Sigmoid colon (tissue), 7 donors: ENCODE results near the gene TNFRSF13B. TPM values are rescaled to one million over a fixed set of nuclear protein-coding genes. Genes with fewer than 3 reads are reported as not detected.
A peak's percentile ranks its signal among the peaks of the same experiment; 100 is the strongest.

Experiments used
- DNase-seq: peaks from one replicate; pipeline ENCODE4 v3.0.0-alpha.2; 2019
- H3K27ac ChIP-seq, 4 donors: fragments of 200-600 bp; sonication (generic); one replicate each; pipeline ENCODE4 v1.5.1; 2016 to 2019; ENCODE audit warnings: mild to moderate bottlenecking in 1 of 4
- H3K27me3 ChIP-seq, 3 donors: fragments of 200-600 bp; sonication (generic); one replicate each; pipeline ENCODE4 v1.5.1; 2019; ENCODE audit warnings: mild to moderate bottlenecking in 1 of 3
- H3K36me3 ChIP-seq, 4 donors: fragments of 200-600 bp; sonication (generic); one replicate each; pipeline ENCODE4 v1.5.1; 2016 to 2019
- H3K4me1 ChIP-seq, 4 donors: fragments of 200-600 bp; sonication (generic); one replicate each; pipeline ENCODE4 v1.5.1; 2017 to 2019
- H3K4me3 ChIP-seq, 4 donors: fragments of 200-600 bp; sonication (generic); one replicate each; pipeline ENCODE4 v1.5.1; 2017 to 2019; ENCODE audit warnings: mild to moderate bottlenecking in 2 of 4, moderate library complexity in 1 of 4
- H3K9me3 ChIP-seq, 4 donors: fragments of 200-600 bp in 3 of 4; sonication (generic) in 3 of 4; one replicate each; pipeline versions ENCODE4 v1.5.1 to v1.6.1; 2013 to 2019
- CTCF ChIP-seq, 4 experiments: fragments of 450-650 bp in 3 of 4; fragments of 200-600 bp in 1 of 4; IDR thresholded peaks; one replicate each; pipeline ENCODE4 v1.5.1; 2016 to 2019; ENCODE audit warnings: antibody characterized with exemption in 4 of 4, mild to moderate bottlenecking in 3 of 4, moderate library complexity in 2 of 4
- EP300 ChIP-seq, 4 donors: sonication (generic); formaldehyde crosslinking; IDR thresholded peaks; one replicate each; pipeline ENCODE4 v1.6.1; 2017; ENCODE audit warnings: antibody characterized with exemption in 4 of 4
- POLR2A ChIP-seq, 2 donors: fragments of 450-650 bp; IDR thresholded peaks; one replicate each; pipeline ENCODE4 v1.6.1; 2016; ENCODE audit warnings: antibody characterized with exemption in 2 of 2, mild to moderate bottlenecking in 2 of 2, moderate library complexity in 2 of 2
- POLR2AphosphoS5 ChIP-seq, 4 donors: sonication (generic); formaldehyde crosslinking; IDR thresholded peaks; one replicate each; pipeline ENCODE4 v1.6.1; 2017; ENCODE audit warnings: antibody characterized with exemption in 4 of 4
- WGBS, 2 donors: extraction: QIAGEN DNeasy Blood & Tissue Kit; methylation state at CpG; one replicate each; pipeline ENCODE4 v1.1.7; 2013; 5-methylcytosine and 5-hydroxymethylcytosine counted together
- intact Hi-C: fragments of 100-400 bp; cut with DNase I; formaldehyde crosslinking; loops from one replicate; pipeline ENCODE4 v1.15.1; 2023
- polyA plus RNA-seq, 3 donors: library from polyadenylated mRNA; stranded (reverse); fragments of 200-250 nt; gene quantifications; one replicate each; pipeline ENCODE4 v1.2.3, GENCODE V29; 2013
- total RNA-seq, 4 donors: library from RNA; depleted of rRNA; stranded (reverse); fragments of >200 nt; gene quantifications; one replicate each; pipeline ENCODE4 v1.1.0, GENCODE V29; 2016
- donor health status: healthy with polysubstance abuse.
- donor health status: Bipolar disorder and iron deficiency.
- donor health status: healthy.

Gene TNFRSF13B
- total and polyA plus RNA-seq, 7 donors = 15.2 TPM; not detected in 6

DNA sequence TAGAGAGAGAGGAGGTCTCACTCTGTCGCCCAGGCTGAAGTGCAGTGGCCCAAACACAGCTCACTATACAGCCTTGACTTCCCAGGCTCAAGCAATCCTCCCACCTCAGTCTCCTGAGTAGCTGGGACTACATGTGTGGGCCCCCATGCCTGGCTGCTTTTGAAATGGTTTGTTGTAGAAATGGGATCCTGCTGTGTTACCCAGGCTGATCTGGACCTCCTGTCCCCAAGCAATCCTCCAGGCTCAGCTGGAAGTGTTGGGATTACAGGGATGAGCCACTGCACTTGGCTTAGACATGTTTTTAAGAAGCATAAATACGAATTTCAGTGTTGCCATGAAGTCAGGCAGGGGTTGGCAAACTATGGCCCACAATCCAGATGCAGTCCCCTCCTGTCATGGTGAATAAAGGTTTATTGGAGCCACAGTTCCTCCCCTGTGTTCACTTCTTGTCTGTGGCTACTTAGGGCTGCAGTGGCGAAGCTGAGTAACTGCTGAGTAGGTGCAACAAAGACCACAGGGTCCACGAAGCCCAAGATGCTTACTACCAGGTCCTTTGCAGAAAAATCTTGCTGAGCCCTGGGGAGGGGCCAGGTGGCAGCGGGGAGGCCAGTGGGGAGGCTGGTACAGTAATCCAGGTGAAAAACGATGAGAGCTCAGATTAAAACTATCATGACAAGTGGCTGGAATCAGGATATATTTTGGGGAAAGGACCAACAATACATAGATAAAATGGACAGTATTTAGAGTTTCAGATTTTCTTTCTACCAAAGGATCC is 35.2 kb downstream of the TNFRSF13B start:
- Histone ChIP-seq H3K4me1 (no peaks in the 10 kb centered on the region), H3K9me3 (no peaks in the 10 kb centered on the region), H3K27me3 (no peaks in the 10 kb centered on the region), H3K27ac (no peak overlapping the region), H3K4me3 (no peak overlapping the region), H3K36me3 (no peaks in the 10 kb centered on the region)
- intact Hi-C loops = no loop called here
- TF ChIP-seq POLR2AphosphoS5 (IDR thresholded peaks at IDR 0.05) (no peak), EP300 (IDR thresholded peaks at IDR 0.05) (no peak), POLR2A (IDR thresholded peaks at IDR 0.05) (no peak), CTCF (IDR thresholded peaks at IDR 0.05) (no peak)
- DNase-seq = peak; percentile 20
- 71 to 79% methylated on average over 6 of the region's 6 CpGs for WGBS, 2 donors

- H3K4me3 ChIP-seq = no peak overlapping the region
- DNase-seq = peak; percentile 32
- no peak for TF ChIP-seq CTCF (IDR thresholded peaks at IDR 0.05)
- no peak for TF ChIP-seq EP300 (IDR thresholded peaks at IDR 0.05)
- TF ChIP-seq POLR2AphosphoS5 (IDR thresholded peaks at IDR 0.05) = no peak
- no peak for TF ChIP-seq POLR2A (IDR thresholded peaks at IDR 0.05)
- WGBS, 2 donors = 92 to 94% methylated on average over 5 of the region's 5 CpGs
- H3K9me3 ChIP-seq = no peaks in the 10 kb centered on the region
- intact Hi-C loops = no loop called here
- no peaks in the 10 kb centered on the region for H3K36me3 ChIP-seq
- H3K4me1 ChIP-seq = no peaks in the 10 kb centered on the region
- H3K27me3 ChIP-seq = no peaks in the 10 kb centered on the region
- H3K27ac ChIP-seq = no peak overlapping the region
Measured at GRCh38 chr17:16935786-16936185, 36.1 kb downstream of the TNFRSF13B start.

DNA sequence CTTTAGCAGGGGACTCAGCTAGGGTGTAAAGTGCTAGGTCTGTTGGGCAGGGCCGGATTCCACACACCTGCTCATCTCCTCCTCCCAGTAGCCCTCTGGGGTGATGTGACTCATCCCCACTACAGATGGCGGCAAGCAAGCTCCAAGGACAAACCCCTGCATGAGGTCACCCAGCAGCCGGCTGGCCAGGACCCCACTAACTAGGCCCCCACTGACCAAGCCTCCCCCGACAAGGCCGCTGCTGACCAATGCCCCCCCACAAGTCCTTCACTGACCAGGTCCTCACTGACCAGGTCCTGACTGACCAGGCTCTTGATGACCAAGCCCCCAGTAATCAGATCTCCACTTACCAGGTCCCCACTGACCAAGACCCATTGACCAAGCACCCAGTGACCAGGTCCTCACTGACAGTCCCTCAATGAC is 36.7 kb downstream of the TNFRSF13B start:
- DNase-seq = no peak
- intact Hi-C loops = no loop called here
- Histone ChIP-seq H3K9me3 (no peaks in the 10 kb centered on the region), H3K27me3 (no peaks in the 10 kb centered on the region), H3K4me1 (no peaks in the 10 kb centered on the region), H3K27ac (no peak overlapping the region), H3K4me3 (no peak overlapping the region), H3K36me3 (no peaks in the 10 kb centered on the region)
- WGBS, 2 donors = 91 to 95% methylated on average over 5 of the region's 5 CpGs
- TF ChIP-seq POLR2A (IDR thresholded peaks at IDR 0.05) (no peak), CTCF (IDR thresholded peaks at IDR 0.05) (no peak), EP300 (IDR thresholded peaks at IDR 0.05) (no peak)

DNA sequence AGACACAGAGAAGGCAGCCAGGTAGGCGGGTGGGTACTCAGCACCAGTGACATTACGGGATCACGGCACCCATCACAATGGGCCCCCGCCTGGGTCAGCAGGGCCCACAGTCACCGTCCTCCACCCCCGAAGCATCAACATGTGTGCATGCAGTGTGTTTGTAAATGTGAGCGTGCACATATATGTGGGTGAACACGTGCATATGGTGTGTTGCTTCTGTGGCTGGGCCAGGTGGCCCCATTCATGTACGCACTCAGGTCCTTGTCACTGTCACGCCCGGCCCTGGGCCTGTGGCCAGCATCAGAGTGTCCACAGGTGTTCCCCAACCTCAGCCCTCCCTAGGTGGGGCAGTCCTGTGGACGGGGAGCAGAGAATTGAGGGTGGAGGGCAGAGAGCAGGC is 37.1 kb downstream of the TNFRSF13B start:
- DNase-seq = peak; percentile 44
- no peaks in the 10 kb centered on the region for H3K4me1 ChIP-seq
- WGBS, 2 donors = 87 to 92% methylated on average over 12 of the region's 12 CpGs
- H3K9me3 ChIP-seq = no peaks in the 10 kb centered on the region
- no peak overlapping the region for H3K4me3 ChIP-seq
- no peak overlapping the region for H3K27ac ChIP-seq
- no peaks in the 10 kb centered on the region for H3K27me3 ChIP-seq
- TF ChIP-seq CTCF (IDR thresholded peaks at IDR 0.05) = no peak
- no peak for TF ChIP-seq EP300 (IDR thresholded peaks at IDR 0.05)
- no peak for TF ChIP-seq POLR2A (IDR thresholded peaks at IDR 0.05)
- no peak for TF ChIP-seq POLR2AphosphoS5 (IDR thresholded peaks at IDR 0.05)
- H3K36me3 ChIP-seq = no peaks in the 10 kb centered on the region
- intact Hi-C loops = no loop called here
